K562 (cell line): ENCODE results near the gene RPL35. TPM values are rescaled to one million over a fixed set of nuclear protein-coding genes. Genes with fewer than 3 reads are reported as not detected.

Source experiments
- ATAC-seq: fragments of 200-7000 bp; cut with Tn5 transposase; 3 replicates; pipeline ENCODE4 v1.9.1; 2020; ENCODE audit warnings: moderate library complexity
- BruUV-seq: library from RNA; stranded (reverse); fragments of 400-500 nt; replicated peaks from 2 replicates; lab custom pipeline; 2021; lab: Mats Ljungman, UMichigan
- CTCF ChIA-PET: fragments of 300-600 bp; formaldehyde crosslinking; extraction: SDS; loops from one replicate; lab custom pipeline; 2021; ENCODE audit warnings: low intra/inter-chr PET ratio; lab: Yijun Ruan, JAX
- POLR2A ChIA-PET: fragments of 300-600, 350-650 bp; sonication (Branson Sonifier 250); formaldehyde crosslinking; extraction: SDS; loops from one replicate; lab custom pipeline; 2021; ENCODE audit warnings: antibody characterized with exemption, inconsistent platforms; lab: Yijun Ruan, JAX
- DNase-seq, 4 experiments: peaks; one replicate each; pipeline versions ENCODE4 v3.0.0 to v3.0.0-alpha.2; 2011 to 2018; ENCODE audit warnings: low spot score in 3 of 4, mixed read lengths in 3 of 4; ENCODE audit errors: extremely low read depth in 1 of 4
- FAIRE-seq: peaks from 2 replicates; lab custom pipeline; 2011; peaks lifted over from hg19 to GRCh38; lab: Jason Lieb, UNC
- H2AFZ ChIP-seq: 2 replicates; pipeline ENCODE4 v1.6.0; 2011; ENCODE audit warnings: low read depth, low read length, control low read depth, inconsistent platforms
- H3K27ac ChIP-seq: fragments of 200-600 bp; 3 replicates; pipeline ENCODE4 v1.8.0; 2011; ENCODE audit warnings: low read depth, mild to moderate bottlenecking, control low read depth, inconsistent platforms, low read length, moderate library complexity, mixed read lengths; ENCODE audit errors: extremely low read depth
- H3K27me3 ChIP-seq, 2 experiments: fragments of 300-600 bp in 1 of 2; 2 replicates in 1 of 2; 3 replicates in 1 of 2; pipeline versions ENCODE4 v1.6.0 to v1.8.0; 2011; ENCODE audit warnings: inconsistent platforms in 2 of 2, low read length in 2 of 2, mild to moderate bottlenecking in 1 of 2, mixed read lengths in 1 of 2, moderate library complexity in 1 of 2; ENCODE audit not compliant: control insufficient read depth in 2 of 2, insufficient read depth in 2 of 2
- H3K36me3 ChIP-seq: fragments of 300-600 bp; 3 replicates; pipeline ENCODE4 v1.8.0; 2011; ENCODE audit warnings: mild to moderate bottlenecking, low read length, inconsistent platforms; ENCODE audit not compliant: control insufficient read depth, insufficient read depth
- H3K4me1 ChIP-seq, 2 experiments: fragments of 200-600 bp in 1 of 2; replicated peaks in 1 of 2; 2 replicates in 1 of 2; 3 replicates in 1 of 2; pipeline versions ENCODE4 v1.5.1 to v1.8.0; 2011; ENCODE audit warnings: inconsistent platforms in 2 of 2, low read length in 2 of 2, mild to moderate bottlenecking in 1 of 2, mixed read lengths in 1 of 2, moderate library complexity in 1 of 2; ENCODE audit not compliant: control insufficient read depth in 2 of 2, insufficient read depth in 2 of 2
- H3K4me2 ChIP-seq: 2 replicates; pipeline ENCODE4 v1.6.1; 2011; ENCODE audit warnings: low read length, control low read depth, inconsistent platforms, mixed read lengths; ENCODE audit not compliant: insufficient read depth
- H3K4me3 ChIP-seq: fragments of 200-600 bp; sonication (generic), shearing (Covaris generic); 2 replicates; pipeline ENCODE4 v1.5.1; 2016; ENCODE audit warnings: control low read depth, inconsistent platforms
- H3K79me2 ChIP-seq: fragments of 200-600 bp; 3 replicates; pipeline ENCODE4 v1.8.0; 2011; ENCODE audit warnings: low read length, inconsistent platforms; ENCODE audit not compliant: control insufficient read depth, insufficient read depth
- H3K9ac ChIP-seq, 2 experiments: 2 replicates each; pipeline versions ENCODE4 v1.6.0 to v1.6.1; 2011; ENCODE audit warnings: low read depth in 2 of 2, low read length in 2 of 2, control low read depth in 1 of 2, inconsistent platforms in 1 of 2, mild to moderate bottlenecking in 1 of 2, mixed read lengths in 1 of 2; ENCODE audit not compliant: insufficient read depth in 1 of 2
- H3K9me1 ChIP-seq: one replicate; pipeline ENCODE4 v1.6.0; 2011; ENCODE audit warnings: inconsistent platforms, mild to moderate bottlenecking, low read length, moderate library complexity; ENCODE audit not compliant: control insufficient read depth, insufficient read depth
- H3K9me3 ChIP-seq: replicated peaks from 2 replicates; pipeline ENCODE4 v1.5.1; 2011; ENCODE audit warnings: low read depth, low read length, inconsistent platforms; ENCODE audit not compliant: control insufficient read depth, insufficient read depth
- H4K20me1 ChIP-seq: replicated peaks from 2 replicates; pipeline ENCODE4 v1.6.1; 2011; ENCODE audit warnings: low read length, inconsistent platforms, mixed read lengths; ENCODE audit not compliant: control insufficient read depth, insufficient read depth
- CAMTA2 ChIP-seq: fragments of 250-450 bp; sonication (Bioruptor Pico); conservative IDR thresholded peaks from 2 replicates; pipeline ENCODE4 v1.5.1; 2022
- CLOCK ChIP-seq: fragments of 250-450 bp; sonication (Bioruptor Pico); IDR thresholded peaks from 2 replicates; pipeline ENCODE4 v1.4.0; 2020; ENCODE audit warnings: mild to moderate bottlenecking, moderate library complexity, borderline replicate concordance
- ELF1 ChIP-seq: fragments of 200-800 bp; sonication (Bioruptor generic); IDR thresholded peaks from 2 replicates; pipeline ENCODE4 v1.6.1; 2016; ENCODE audit warnings: missing genetic modification characterization, missing compliant biosample characterization
- FOXA3 ChIP-seq, 2 experiments: fragments of 450-650 bp in 1 of 2; sonication (generic) in 1 of 2; formaldehyde crosslinking; IDR thresholded peaks in 1 of 2; conservative IDR thresholded peaks in 1 of 2; 2 replicates each; pipeline versions ENCODE4 v1.4.0 to v1.8.0; 2020 to 2022; ENCODE audit warnings: mild to moderate bottlenecking in 2 of 2, missing genetic modification reagents in 1 of 2
- GATAD2A ChIP-seq: fragments of 450-650 bp; IDR thresholded peaks from 2 replicates; pipeline ENCODE4 v1.6.1; 2017
- MXI1 ChIP-seq: IDR thresholded peaks from 2 replicates; pipeline ENCODE4 v1.6.1; 2011; ENCODE audit warnings: low read depth, mild to moderate bottlenecking, improper control_type of control experiment, low read length
- NR1H2 ChIP-seq: sonication (generic); formaldehyde crosslinking; IDR thresholded peaks from 2 replicates; pipeline ENCODE4 v1.4.0; 2020; ENCODE audit warnings: mild to moderate bottlenecking, missing genetic modification reagents
- PHF21A ChIP-seq: fragments of 450-650 bp; IDR thresholded peaks from 2 replicates; pipeline ENCODE4 v1.6.1; 2017; ENCODE audit warnings: low read depth, borderline replicate concordance
- RAD21 ChIP-seq, 2 experiments: fragments of 250-450 bp in 1 of 2; fragments of 450-650 bp in 1 of 2; sonication (Bioruptor Pico) in 1 of 2; formaldehyde crosslinking in 1 of 2; IDR thresholded peaks in 1 of 2; conservative IDR thresholded peaks in 1 of 2; 2 replicates each; pipeline versions ENCODE4 v1.4.0 to v1.8.0; 2020 to 2022; ENCODE audit warnings: mild to moderate bottlenecking in 2 of 2, moderate library complexity in 1 of 2
- YY1 ChIP-seq, 3 experiments: IDR thresholded peaks; 2 replicates each; pipeline ENCODE4 v1.6.1; 2011; ENCODE audit warnings: low read length in 2 of 3, mild to moderate bottlenecking in 2 of 3, moderate library complexity in 2 of 3, borderline replicate concordance in 1 of 3, control low read depth in 1 of 3, low read depth in 1 of 3; ENCODE audit not compliant: insufficient read depth in 3 of 3, insufficient replicate concordance in 2 of 3, control insufficient read depth in 1 of 3, insufficient read length in 1 of 3; ENCODE audit errors: extremely low read depth in 1 of 3
- ZNF134 ChIP-seq: fragments of 250-450 bp; sonication (Bioruptor Pico); conservative IDR thresholded peaks from 2 replicates; pipeline ENCODE4 v1.4.0; 2020
- ZNF263 ChIP-seq: sonication (generic); formaldehyde crosslinking; IDR thresholded peaks from 2 replicates; pipeline ENCODE4 v1.8.0; 2022; ENCODE audit warnings: mild to moderate bottlenecking, missing genetic modification reagents, borderline replicate concordance
- ZNF408 ChIP-seq: fragments of 250-450 bp; sonication (Bioruptor Pico); IDR thresholded peaks from 2 replicates; pipeline ENCODE4 v1.4.0; 2020; ENCODE audit warnings: low read depth, mild to moderate bottlenecking, moderate library complexity
- ZNF785 ChIP-seq: fragments of 250-450 bp; sonication (Bioruptor Pico); IDR thresholded peaks from 2 replicates; pipeline ENCODE4 v1.4.0; 2020; ENCODE audit warnings: mild to moderate bottlenecking
- WGBS: fragments of 100-300 bp; shearing (Covaris generic); methylation state at CpG from one replicate; pipeline ENCODE4 v1.1.6; 2016; ENCODE audit warnings: low coverage, mixed read lengths; ENCODE audit not compliant: insufficient coverage; ENCODE audit errors: missing lambda C conversion rate; 5-methylcytosine and 5-hydroxymethylcytosine counted together
- in situ Hi-C: fragments of 300-500 bp; cut with MboI; formaldehyde crosslinking; loops from 4 replicates; pipeline ENCODE4 v1.15.0; 2018; ENCODE audit warnings: inconsistent platforms, mixed read lengths
- intact Hi-C: fragments of 100-400 bp; cut with micrococcal nuclease; formaldehyde crosslinking; loops from 2 replicates; pipeline ENCODE4 v1.14.2; 2022
- polyA plus RNA-seq, 8 experiments: library from polyadenylated mRNA; depleted of rRNA in 4 of 8; stranded (reverse) in 5 of 8; unstranded in 3 of 8; fragments of >200 nt; fragmentation: Nextera tagmentation in 2 of 8; fragmentation: Illumina TruSeq in 1 of 8; extraction: Ambion mirVana in 2 of 8; extraction: Trizol in 1 of 8; gene quantifications; 2 replicates each; pipeline versions ENCODE4 v1.2.1 to v1.2.3, GENCODE V29; 2011 to 2014; ENCODE audit warnings: inconsistent platforms in 1 of 8, missing spikeins in 1 of 8
- total RNA-seq, 7 experiments: library from RNA; depleted of rRNA in 6 of 7; stranded (reverse); fragments of >200 nt in 6 of 7; fragmentation: Illumina TruSeq in 2 of 7; extraction: Trizol in 2 of 7; gene quantifications; 2 replicates each; pipeline versions ENCODE4 v1.2.1 to v1.2.3, GENCODE V29; 2011 to 2021; ENCODE audit warnings: low replicate concordance in 1 of 7
- TF ChIP-seq, protein P1 (sequence below): fragments of 250-450 bp; sonication (Bioruptor Pico); IDR thresholded peaks from 2 replicates; pipeline ENCODE4 v1.5.0; 2020; ENCODE audit warnings: mild to moderate bottlenecking, borderline replicate concordance
- TF ChIP-seq, protein P2 (sequence below): IDR thresholded peaks from 2 replicates; pipeline ENCODE4 v1.6.1; 2014; ENCODE audit warnings: antibody characterized with exemption

Gene RPL35
- total and polyA plus RNA-seq, 9 of the 15 experiments (the other 6 are each of a cell fraction or from before 2014, with no cell fraction given) = 1,755 to 5,101 (median 3,405) TPM

DNA sequence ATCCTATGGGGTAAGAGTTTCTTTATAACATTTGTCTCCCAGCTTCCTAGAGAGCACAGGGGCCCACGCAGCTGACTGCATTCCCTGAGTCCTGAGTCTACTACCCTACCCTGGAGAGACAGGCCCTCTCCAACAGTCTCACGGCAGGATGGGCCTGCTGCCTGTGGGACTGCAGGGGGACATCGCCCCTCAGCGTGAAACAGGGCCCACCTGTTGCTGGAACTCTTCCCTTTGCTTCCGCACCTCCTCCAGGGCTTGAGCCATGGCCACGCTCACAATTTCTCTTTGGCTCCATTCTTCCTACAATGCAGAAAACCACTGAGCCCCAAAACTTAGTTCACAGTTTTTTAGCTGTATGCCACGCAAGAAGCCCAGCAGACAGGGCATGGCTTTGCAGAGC, 28.4 kb upstream of the RPL35 start:
- ChIA-PET CTCF (no interaction called here), POLR2A (interaction anchor here (0.6 to 1.7 kb wide), 4 partner anchors 11 to 136 kb away, joined by 3 to 10 read pairs (median 4); partner anchors contain the start of gene RPL35)
- no peaks in the 10 kb centered on the region for H3K9me3 ChIP-seq
- DNase-seq (no peak), ATAC-seq (no peak), FAIRE-seq (no peak)
- H3K4me3 ChIP-seq = no peak overlapping the region
- in situ Hi-C loops (no loop called here), intact Hi-C loops (loop anchor here (5.0 kb wide), 1 partner anchor 33 kb away; no protein-coding TSS in a partner anchor)
- no peak overlapping the region for H2AFZ ChIP-seq
- H3K4me1 ChIP-seq = 0 out of 5 replicates have a peak, but pooled peaks cover 0 to 3% of the 10 kb centered on the region in 2 experiments
- peaks cover 4% of the 10 kb centered on the region for H3K9me1 ChIP-seq
- H3K36me3 ChIP-seq = peaks cover 69% of the 10 kb centered on the region; the same call in 2 of the 3 replicates
- BruUV-seq = no TSS peak
- no peaks in the 10 kb centered on the region for H3K27me3 ChIP-seq
- H3K4me2 ChIP-seq = no peak overlapping the region
- no peaks in the 10 kb centered on the region for H3K79me2 ChIP-seq
- 86% methylated on average over 7 of the region's 7 CpGs for WGBS
- H4K20me1 ChIP-seq = 0 out of 2 replicates have a peak, but pooled peaks cover 3% of the 10 kb centered on the region
- H3K27ac ChIP-seq = no peak overlapping the region
- 0 out of 4 replicates have a peak overlapping the region, but pooled peaks of 1 of the 2 experiments have one; percentile 45 for H3K9ac ChIP-seq
- TF ChIP-seq CLOCK (no peak), FOXA3 (CRISPR knock-in tag; conservative IDR thresholded peaks at IDR 0.05 in 1 of 2, IDR thresholded peaks at IDR 0.05 in 1 of 2) (no peak), ELF1 (tag) (no peak), MXI1 (no peak), ZNF263 (CRISPR knock-in tag) (no peak), ZNF785 (CRISPR knock-in tag) (no peak), ZNF408 (CRISPR knock-in tag) (no peak), NR1H2 (no peak), CAMTA2 (CRISPR knock-in tag) (no peak), ZNF134 (no peak), GATAD2A (no peak), RAD21 (CRISPR knock-in tag; conservative IDR thresholded peaks at IDR 0.05 in 1 of 2, IDR thresholded peaks at IDR 0.05 in 1 of 2) (no peak), PHF21A (no peak), YY1 (IDR thresholded peaks at IDR 0.05; ENCODE audit: borderline replicate concordance in 1 of 3, control insufficient read depth in 1 of 3, extremely low read depth in 1 of 3, insufficient read depth in 3 of 3, insufficient read length in 1 of 3, insufficient replicate concordance in 2 of 3, low read depth in 1 of 3, low read length in 2 of 3) (no peak)
- TF ChIP-seq, protein P1, sequence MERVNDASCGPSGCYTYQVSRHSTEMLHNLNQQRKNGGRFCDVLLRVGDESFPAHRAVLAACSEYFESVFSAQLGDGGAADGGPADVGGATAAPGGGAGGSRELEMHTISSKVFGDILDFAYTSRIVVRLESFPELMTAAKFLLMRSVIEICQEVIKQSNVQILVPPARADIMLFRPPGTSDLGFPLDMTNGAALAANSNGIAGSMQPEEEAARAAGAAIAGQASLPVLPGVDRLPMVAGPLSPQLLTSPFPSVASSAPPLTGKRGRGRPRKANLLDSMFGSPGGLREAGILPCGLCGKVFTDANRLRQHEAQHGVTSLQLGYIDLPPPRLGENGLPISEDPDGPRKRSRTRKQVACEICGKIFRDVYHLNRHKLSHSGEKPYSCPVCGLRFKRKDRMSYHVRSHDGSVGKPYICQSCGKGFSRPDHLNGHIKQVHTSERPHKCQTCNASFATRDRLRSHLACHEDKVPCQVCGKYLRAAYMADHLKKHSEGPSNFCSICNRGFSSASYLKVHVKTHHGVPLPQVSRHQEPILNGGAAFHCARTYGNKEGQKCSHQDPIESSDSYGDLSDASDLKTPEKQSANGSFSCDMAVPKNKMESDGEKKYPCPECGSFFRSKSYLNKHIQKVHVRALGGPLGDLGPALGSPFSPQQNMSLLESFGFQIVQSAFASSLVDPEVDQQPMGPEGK = no peak
- TF ChIP-seq, protein P2, sequence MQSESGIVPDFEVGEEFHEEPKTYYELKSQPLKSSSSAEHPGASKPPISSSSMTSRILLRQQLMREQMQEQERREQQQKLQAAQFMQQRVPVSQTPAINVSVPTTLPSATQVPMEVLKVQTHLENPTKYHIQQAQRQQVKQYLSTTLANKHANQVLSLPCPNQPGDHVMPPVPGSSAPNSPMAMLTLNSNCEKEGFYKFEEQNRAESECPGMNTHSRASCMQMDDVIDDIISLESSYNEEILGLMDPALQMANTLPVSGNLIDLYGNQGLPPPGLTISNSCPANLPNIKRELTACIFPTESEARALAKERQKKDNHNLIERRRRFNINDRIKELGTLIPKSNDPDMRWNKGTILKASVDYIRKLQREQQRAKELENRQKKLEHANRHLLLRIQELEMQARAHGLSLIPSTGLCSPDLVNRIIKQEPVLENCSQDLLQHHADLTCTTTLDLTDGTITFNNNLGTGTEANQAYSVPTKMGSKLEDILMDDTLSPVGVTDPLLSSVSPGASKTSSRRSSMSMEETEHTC = no peak
